IMR-90 (cell line): ENCODE data around the gene TCF7L1.

Experiments used
- CEBPB ChIP-seq: IDR thresholded peaks from 2 replicates; pipeline ENCODE4 v1.6.1; 2012; ENCODE audit warnings: low read depth, low read length, improper control_type of control experiment
- CHD1 ChIP-seq: IDR thresholded peaks from 2 replicates; pipeline ENCODE4 v1.6.1; 2012; ENCODE audit warnings: low read depth, low read length, improper control_type of control experiment
- ELK1 ChIP-seq: fragments of 150-350 bp; IDR thresholded peaks from 2 replicates; pipeline ENCODE4 v1.6.1; 2016; ENCODE audit warnings: low read depth, mild to moderate bottlenecking, low read length, moderate library complexity, borderline replicate concordance
- FOS ChIP-seq: fragments of 150-350 bp; IDR thresholded peaks from 2 replicates; pipeline ENCODE4 v1.6.1; 2016; ENCODE audit warnings: low read depth, low read length
- MAFK ChIP-seq: IDR thresholded peaks from 2 replicates; pipeline ENCODE4 v1.6.1; 2012; ENCODE audit warnings: low read depth, low read length, improper control_type of control experiment
- MXI1 ChIP-seq: IDR thresholded peaks from 2 replicates; pipeline ENCODE4 v1.6.1; 2012; ENCODE audit warnings: low read depth, mild to moderate bottlenecking, low read length, moderate library complexity, borderline replicate concordance
- POLR2A ChIP-seq: IDR thresholded peaks from 2 replicates; pipeline ENCODE4 v1.6.1; 2012; ENCODE audit warnings: mild to moderate bottlenecking, low read depth, low read length
- RAD21 ChIP-seq: IDR thresholded peaks from 2 replicates; pipeline ENCODE4 v1.6.1; 2012; ENCODE audit warnings: low read length, improper control_type of control experiment
- RCOR1 ChIP-seq: IDR thresholded peaks from 2 replicates; pipeline ENCODE4 v1.6.1; 2012; ENCODE audit warnings: mild to moderate bottlenecking, low read length, improper control_type of control experiment; ENCODE audit not compliant: insufficient replicate concordance
- RFX5 ChIP-seq: IDR thresholded peaks from 2 replicates; pipeline ENCODE4 v1.8.0; 2012; ENCODE audit warnings: low read depth, mild to moderate bottlenecking, low read length, moderate library complexity
- SMC3 ChIP-seq: fragments of 150-350 bp; IDR thresholded peaks from 2 replicates; pipeline ENCODE4 v1.6.1; 2016; ENCODE audit warnings: low read depth, mild to moderate bottlenecking, antibody characterized with exemption, low read length, moderate library complexity
- USF2 ChIP-seq: fragments of 150-350 bp; IDR thresholded peaks from 2 replicates; pipeline ENCODE4 v1.6.1; 2017; ENCODE audit warnings: mild to moderate bottlenecking, antibody characterized with exemption, low read length, low read depth
- TF ChIP-seq, protein P1 (sequence below): conservative IDR thresholded peaks from 2 replicates; pipeline ENCODE4 v1.5.1; 2012; ENCODE audit warnings: mild to moderate bottlenecking, low read depth, low read length, improper control_type of control experiment

DNA sequence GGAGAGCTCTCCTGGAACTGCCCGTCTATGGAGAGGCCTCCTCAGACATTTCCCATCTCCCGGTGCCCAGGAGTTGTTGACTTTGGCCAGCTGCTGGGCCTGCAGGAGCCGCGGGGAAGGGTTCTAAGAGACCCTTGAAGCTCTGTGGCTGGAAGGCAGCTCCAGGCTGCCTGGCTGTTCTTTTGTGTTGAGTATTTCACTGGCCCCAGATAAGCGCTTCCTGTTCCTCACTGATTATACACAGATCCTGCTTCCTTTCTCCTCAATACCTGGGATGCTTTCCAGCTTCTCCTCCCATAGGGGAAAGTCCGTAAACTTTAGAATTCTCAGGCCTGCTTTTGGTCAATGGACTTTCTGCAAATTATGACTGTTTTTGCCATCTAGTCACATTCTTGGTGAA lies 136.8 kb downstream of the TCF7L1 start:
- no peak for TF ChIP-seq POLR2A
- TF ChIP-seq, protein P1, sequence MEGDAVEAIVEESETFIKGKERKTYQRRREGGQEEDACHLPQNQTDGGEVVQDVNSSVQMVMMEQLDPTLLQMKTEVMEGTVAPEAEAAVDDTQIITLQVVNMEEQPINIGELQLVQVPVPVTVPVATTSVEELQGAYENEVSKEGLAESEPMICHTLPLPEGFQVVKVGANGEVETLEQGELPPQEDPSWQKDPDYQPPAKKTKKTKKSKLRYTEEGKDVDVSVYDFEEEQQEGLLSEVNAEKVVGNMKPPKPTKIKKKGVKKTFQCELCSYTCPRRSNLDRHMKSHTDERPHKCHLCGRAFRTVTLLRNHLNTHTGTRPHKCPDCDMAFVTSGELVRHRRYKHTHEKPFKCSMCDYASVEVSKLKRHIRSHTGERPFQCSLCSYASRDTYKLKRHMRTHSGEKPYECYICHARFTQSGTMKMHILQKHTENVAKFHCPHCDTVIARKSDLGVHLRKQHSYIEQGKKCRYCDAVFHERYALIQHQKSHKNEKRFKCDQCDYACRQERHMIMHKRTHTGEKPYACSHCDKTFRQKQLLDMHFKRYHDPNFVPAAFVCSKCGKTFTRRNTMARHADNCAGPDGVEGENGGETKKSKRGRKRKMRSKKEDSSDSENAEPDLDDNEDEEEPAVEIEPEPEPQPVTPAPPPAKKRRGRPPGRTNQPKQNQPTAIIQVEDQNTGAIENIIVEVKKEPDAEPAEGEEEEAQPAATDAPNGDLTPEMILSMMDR, result no peak
- no peak for TF ChIP-seq RFX5
- no peak for TF ChIP-seq USF2
- no peak for TF ChIP-seq ELK1
- no peak for TF ChIP-seq FOS
- no peak for TF ChIP-seq CEBPB
- TF ChIP-seq RAD21, result no peak
- TF ChIP-seq SMC3, result no peak
- no peak for TF ChIP-seq MXI1
- no peak for TF ChIP-seq RCOR1
- TF ChIP-seq MAFK, result no peak
- TF ChIP-seq CHD1, result no peak
